Astrocyte (in vitro differentiated cells and primary cell): ENCODE results near the gene PARD6A.

Experiments used
- EZH2 ChIP-seq: IDR thresholded peaks from 2 replicates; pipeline ENCODE4 v1.6.1; 2012; ENCODE audit warnings: mild to moderate bottlenecking, low read length, inconsistent platforms; ENCODE audit not compliant: insufficient read depth
- TF ChIP-seq, protein P1 (sequence below): IDR thresholded peaks from 2 replicates; pipeline ENCODE4 v1.5.1; 2011; ENCODE audit warnings: low read depth, mild to moderate bottlenecking, inconsistent platforms, low read length, moderate library complexity; ENCODE audit not compliant: insufficient read depth

DNA sequence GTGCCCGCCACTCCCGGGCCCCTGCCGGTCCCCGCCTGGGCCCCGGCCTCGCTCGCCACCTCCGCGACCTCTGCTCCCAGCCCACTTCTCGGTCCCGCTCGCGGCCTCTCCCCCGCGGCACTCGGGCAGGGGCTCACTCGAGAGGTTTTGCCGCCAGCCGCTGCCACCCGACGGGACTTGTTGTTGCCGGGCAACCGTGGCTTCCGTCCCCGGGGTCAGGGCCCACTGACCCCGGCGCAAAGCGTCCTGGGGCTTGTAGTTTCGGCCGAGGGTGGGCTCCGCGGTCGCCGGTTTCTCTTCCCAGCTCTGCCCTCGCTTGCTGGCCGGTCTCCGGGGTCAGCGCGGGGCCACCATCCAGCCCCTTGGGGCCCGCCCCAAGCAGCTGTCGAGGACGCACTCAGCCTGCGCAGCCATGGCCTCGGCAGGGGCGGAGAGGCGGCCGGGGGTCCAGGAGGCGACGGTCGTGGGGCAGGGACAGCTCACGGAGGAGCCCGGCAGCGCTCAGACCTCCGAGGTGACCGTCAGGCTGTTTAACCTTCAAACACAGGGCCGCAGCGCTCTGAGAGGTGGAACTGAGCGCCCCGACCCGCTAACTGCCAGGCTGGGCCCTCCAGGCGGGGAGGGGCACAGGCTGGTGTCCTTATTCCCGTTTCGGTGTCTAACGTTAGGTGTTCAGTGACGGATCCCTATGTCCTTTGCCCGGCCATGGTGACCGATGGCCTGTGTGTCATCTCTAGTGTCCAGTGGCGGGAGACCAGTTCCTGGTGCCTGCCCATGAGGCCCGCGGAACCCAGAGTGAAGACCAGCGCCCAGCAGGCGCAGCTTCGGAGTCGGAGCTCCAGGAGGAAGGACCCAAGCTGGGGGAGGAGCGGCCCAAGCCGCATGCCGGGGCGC, 6.0 kb downstream of the PARD6A start, which contains the start of the genes C16orf86 and ENKD1:
- TF ChIP-seq, protein P1, sequence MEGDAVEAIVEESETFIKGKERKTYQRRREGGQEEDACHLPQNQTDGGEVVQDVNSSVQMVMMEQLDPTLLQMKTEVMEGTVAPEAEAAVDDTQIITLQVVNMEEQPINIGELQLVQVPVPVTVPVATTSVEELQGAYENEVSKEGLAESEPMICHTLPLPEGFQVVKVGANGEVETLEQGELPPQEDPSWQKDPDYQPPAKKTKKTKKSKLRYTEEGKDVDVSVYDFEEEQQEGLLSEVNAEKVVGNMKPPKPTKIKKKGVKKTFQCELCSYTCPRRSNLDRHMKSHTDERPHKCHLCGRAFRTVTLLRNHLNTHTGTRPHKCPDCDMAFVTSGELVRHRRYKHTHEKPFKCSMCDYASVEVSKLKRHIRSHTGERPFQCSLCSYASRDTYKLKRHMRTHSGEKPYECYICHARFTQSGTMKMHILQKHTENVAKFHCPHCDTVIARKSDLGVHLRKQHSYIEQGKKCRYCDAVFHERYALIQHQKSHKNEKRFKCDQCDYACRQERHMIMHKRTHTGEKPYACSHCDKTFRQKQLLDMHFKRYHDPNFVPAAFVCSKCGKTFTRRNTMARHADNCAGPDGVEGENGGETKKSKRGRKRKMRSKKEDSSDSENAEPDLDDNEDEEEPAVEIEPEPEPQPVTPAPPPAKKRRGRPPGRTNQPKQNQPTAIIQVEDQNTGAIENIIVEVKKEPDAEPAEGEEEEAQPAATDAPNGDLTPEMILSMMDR = no peak
- TF ChIP-seq EZH2 = no peak
